Hepatocyte (in vitro differentiated cells): ENCODE measurements around the gene CLBA1. TPM values are rescaled to one million over a fixed set of nuclear protein-coding genes. Genes with fewer than 3 reads are reported as not detected.

Experiments
- DNase-seq: peaks from one replicate; pipeline ENCODE4 v3.0.0-alpha.2; 2016; ENCODE audit warnings: low spot score
- H2AFZ ChIP-seq: fragments of 200-600 bp; sonication (generic); 2 replicates; pipeline ENCODE4 v1.6.0; 2016; ENCODE audit warnings: antibody characterized with exemption, mild to moderate bottlenecking
- H3K27ac ChIP-seq: fragments of 200-600 bp; sonication (generic); 2 replicates; pipeline ENCODE4 v1.5.1; 2016; ENCODE audit warnings: mild to moderate bottlenecking
- H3K27me3 ChIP-seq: fragments of 200-600 bp; sonication (generic); 2 replicates; pipeline ENCODE4 v1.6.1; 2016
- H3K36me3 ChIP-seq: fragments of 200-600 bp; sonication (generic); replicated peaks from 2 replicates; pipeline ENCODE4 v1.5.1; 2016; ENCODE audit warnings: low read depth; ENCODE audit not compliant: insufficient read depth
- H3K4me1 ChIP-seq: fragments of 200-600 bp; sonication (generic); 2 replicates; pipeline ENCODE4 v1.5.1; 2016; ENCODE audit warnings: mild to moderate bottlenecking, moderate library complexity; ENCODE audit not compliant: insufficient read depth
- H3K4me2 ChIP-seq: fragments of 200-600 bp; sonication (generic); 2 replicates; pipeline ENCODE4 v1.6.0; 2016
- H3K4me3 ChIP-seq: fragments of 200-600 bp; sonication (generic); 2 replicates; pipeline ENCODE4 v1.5.1; 2016; ENCODE audit warnings: mild to moderate bottlenecking
- H3K79me2 ChIP-seq: fragments of 200-600 bp; sonication (generic); 2 replicates; pipeline ENCODE4 v1.6.0; 2017; ENCODE audit warnings: mild to moderate bottlenecking
- H3K9me2 ChIP-seq: fragments of 200-600 bp; sonication (generic); replicated peaks from 2 replicates; pipeline ENCODE4 v1.6.0; 2017; ENCODE audit warnings: mild to moderate bottlenecking; ENCODE audit not compliant: insufficient read depth
- H3K9me3 ChIP-seq: fragments of 200-600 bp; sonication (generic); 2 replicates; pipeline ENCODE4 v1.5.1; 2016; ENCODE audit warnings: low read depth, mild to moderate bottlenecking
- H4K20me1 ChIP-seq: fragments of 200-600 bp; sonication (generic); 2 replicates; pipeline ENCODE4 v1.6.0; 2016; ENCODE audit warnings: mild to moderate bottlenecking; ENCODE audit not compliant: insufficient read depth, poor library complexity, severe bottlenecking
- EZH2 ChIP-seq: fragments of 200-600 bp; sonication (generic); IDR thresholded peaks from 2 replicates; pipeline ENCODE4 v1.6.1; 2016; ENCODE audit warnings: antibody characterized with exemption, mild to moderate bottlenecking, borderline replicate concordance
- EZH2phosphoT487 ChIP-seq: fragments of 200-600 bp; sonication (generic); IDR thresholded peaks from one replicate; pipeline ENCODE4 v1.6.1; 2018; ENCODE audit warnings: antibody characterized with exemption, mild to moderate bottlenecking, low read depth, moderate library complexity; ENCODE audit not compliant: unreplicated experiment, severe bottlenecking
- WGBS: methylation state at CpG from one replicate; pipeline ENCODE4 v1.1.6; 2016; ENCODE audit warnings: low lambda C conversion rate; ENCODE audit errors: missing lambda C conversion rate; 5-methylcytosine and 5-hydroxymethylcytosine counted together
- polyA plus RNA-seq: library from polyadenylated mRNA; unstranded; fragments of >200 nt; fragmentation: Nextera tagmentation; extraction: Ambion mirVana; gene quantifications from 2 replicates; pipeline ENCODE4 v1.2.1, GENCODE V29; 2016
- total RNA-seq: library from RNA; depleted of rRNA; stranded (reverse); fragments of >200 nt; gene quantifications from 2 replicates; pipeline ENCODE4 v1.2.3, GENCODE V29; 2014
- TF ChIP-seq, protein P1 (sequence below): fragments of 200-600 bp; sonication (generic); IDR thresholded peaks from 2 replicates; pipeline ENCODE4 v1.5.1; 2016; ENCODE audit warnings: antibody characterized with exemption, mild to moderate bottlenecking; ENCODE audit not compliant: poor library complexity

The CLBA1 gene
- total and polyA plus RNA-seq, 2 experiments from 2014 or later: 6.4 to 9.3 TPM

DNA sequence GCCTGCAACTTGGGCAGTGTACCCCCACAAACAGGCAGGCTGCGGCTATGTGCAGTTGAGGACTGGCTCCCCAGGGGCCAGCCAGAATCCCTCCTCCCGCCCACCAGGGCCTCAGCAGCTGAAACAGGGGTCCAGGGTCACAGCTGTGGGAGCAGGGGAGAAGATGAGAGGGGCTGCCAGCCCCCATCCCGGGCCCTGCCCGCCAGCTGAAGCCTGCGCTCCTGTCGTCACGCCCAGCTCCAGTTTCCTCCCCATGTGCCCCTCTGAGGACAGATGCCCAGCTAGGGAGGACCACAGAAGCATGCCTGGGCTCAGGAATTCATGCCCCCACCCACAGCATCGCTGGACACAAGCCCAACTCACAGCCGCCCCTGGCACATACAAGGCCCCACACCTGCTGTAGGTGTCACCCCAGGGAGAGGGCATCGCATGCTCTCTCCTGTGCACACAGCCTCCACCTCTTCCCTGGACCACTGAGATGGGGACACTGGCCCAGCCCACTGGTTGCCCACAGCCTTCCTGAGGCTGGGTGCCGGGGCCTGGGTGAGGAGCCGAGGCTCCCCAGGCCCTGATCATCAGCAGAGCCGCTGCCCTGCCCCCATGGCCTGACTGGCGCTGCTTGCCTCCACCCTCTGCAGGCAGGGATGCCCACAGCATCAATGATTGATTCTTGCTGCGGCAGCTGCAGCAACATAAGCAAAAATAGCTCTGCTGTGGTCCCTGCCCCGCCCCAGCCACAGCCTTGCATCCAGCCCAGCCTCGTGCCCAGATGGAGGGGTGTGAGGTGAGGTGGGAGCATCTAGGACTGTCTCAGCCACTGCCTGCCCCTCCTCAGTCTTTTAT, 3.7 kb upstream of the CLBA1 start:
- no peak overlapping the region for H3K4me3 ChIP-seq
- H3K27me3 ChIP-seq: no peaks in the 10 kb centered on the region
- H3K9me2 ChIP-seq: no peaks in the 10 kb centered on the region
- no peak overlapping the region for H2AFZ ChIP-seq
- H3K4me2 ChIP-seq: no peak overlapping the region
- no peaks in the 10 kb centered on the region for H3K36me3 ChIP-seq
- DNase-seq: peak; percentile 9
- H3K79me2 ChIP-seq: peaks cover 4% of the 10 kb centered on the region
- H3K9me3 ChIP-seq: no peaks in the 10 kb centered on the region
- TF ChIP-seq EZH2 (no peak), EZH2phosphoT487 (no peak)
- TF ChIP-seq, protein P1, sequence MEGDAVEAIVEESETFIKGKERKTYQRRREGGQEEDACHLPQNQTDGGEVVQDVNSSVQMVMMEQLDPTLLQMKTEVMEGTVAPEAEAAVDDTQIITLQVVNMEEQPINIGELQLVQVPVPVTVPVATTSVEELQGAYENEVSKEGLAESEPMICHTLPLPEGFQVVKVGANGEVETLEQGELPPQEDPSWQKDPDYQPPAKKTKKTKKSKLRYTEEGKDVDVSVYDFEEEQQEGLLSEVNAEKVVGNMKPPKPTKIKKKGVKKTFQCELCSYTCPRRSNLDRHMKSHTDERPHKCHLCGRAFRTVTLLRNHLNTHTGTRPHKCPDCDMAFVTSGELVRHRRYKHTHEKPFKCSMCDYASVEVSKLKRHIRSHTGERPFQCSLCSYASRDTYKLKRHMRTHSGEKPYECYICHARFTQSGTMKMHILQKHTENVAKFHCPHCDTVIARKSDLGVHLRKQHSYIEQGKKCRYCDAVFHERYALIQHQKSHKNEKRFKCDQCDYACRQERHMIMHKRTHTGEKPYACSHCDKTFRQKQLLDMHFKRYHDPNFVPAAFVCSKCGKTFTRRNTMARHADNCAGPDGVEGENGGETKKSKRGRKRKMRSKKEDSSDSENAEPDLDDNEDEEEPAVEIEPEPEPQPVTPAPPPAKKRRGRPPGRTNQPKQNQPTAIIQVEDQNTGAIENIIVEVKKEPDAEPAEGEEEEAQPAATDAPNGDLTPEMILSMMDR: no peak
- WGBS: 93% methylated on average over 17 of the region's 17 CpGs
- H3K27ac ChIP-seq: no peak overlapping the region
- peaks cover 19% of the 10 kb centered on the region for H3K4me1 ChIP-seq
- H4K20me1 ChIP-seq: no peaks in the 10 kb centered on the region

DNA sequence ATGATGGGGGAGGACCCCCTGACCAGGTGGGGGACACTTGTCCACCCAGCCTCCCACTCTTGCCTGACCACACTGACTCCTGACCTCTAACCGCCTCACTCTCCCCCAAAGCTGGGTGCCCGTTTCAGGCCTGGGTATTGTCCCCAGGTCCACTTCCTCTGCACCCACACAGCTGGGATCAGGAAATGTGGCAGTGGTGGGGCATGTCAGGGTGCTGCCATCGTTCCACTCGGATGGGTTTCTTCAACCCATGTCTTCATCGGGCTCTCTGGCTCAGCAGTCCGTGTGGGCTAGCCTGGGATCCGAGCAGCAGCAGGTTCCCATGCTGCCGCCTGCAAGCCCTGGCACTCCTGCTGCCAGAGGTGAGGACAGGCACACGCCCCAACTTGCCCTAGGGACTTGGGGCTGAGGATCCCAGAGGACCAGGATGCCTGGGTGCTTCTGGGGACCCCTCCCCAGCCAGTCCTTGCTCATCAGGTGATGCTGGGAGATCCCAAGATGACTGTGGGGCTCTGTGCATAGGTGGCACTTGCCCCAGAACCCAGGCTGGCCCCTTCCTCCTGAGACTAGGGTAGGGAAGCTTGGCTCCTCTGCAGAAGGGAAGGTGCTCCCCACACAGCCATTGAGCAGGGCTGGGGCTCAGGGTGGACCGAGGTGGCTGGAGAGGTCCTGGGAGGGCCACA, 2.9 kb upstream of the CLBA1 start:
- Histone ChIP-seq H3K4me1 (peaks cover 13% of the 10 kb centered on the region), H3K9me3 (no peaks in the 10 kb centered on the region), H3K36me3 (no peaks in the 10 kb centered on the region), H2AFZ (no peak overlapping the region), H3K4me2 (no peak overlapping the region), H3K79me2 (peaks cover 4% of the 10 kb centered on the region), H3K27me3 (no peaks in the 10 kb centered on the region), H3K27ac (no peak overlapping the region), H3K9me2 (no peaks in the 10 kb centered on the region), H3K4me3 (no peak overlapping the region), H4K20me1 (no peaks in the 10 kb centered on the region)
- peak; percentile 4 for DNase-seq
- TF ChIP-seq EZH2 (no peak), EZH2phosphoT487 (no peak)
- TF ChIP-seq, protein P1: no peak
- 86% methylated on average over 10 of the region's 10 CpGs for WGBS

DNA sequence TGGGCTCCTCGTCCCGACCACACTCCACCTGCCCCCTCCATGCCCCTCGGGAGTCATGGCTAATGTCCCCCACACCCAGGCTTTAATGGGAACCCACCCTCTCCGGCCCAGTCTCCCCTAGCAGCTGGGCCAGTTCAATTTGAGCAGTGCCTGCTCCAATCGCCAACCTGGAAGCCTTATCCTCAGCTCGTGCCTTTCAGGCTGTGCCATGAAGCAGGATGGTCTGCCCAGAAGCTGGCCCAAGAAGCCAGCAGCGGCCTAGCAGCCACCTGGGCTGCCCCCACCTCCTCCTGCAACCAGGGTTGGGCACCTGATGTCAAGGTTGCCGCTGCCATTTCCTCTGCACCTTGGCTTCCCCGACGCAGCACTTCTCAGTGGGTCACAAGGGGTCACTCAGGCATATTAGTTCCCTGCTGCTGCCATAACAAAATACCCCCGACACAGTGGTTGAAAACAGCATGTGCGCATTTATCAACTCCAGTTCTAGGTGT, 2.3 kb upstream of the CLBA1 start:
- H3K9me2 ChIP-seq: no peaks in the 10 kb centered on the region
- TF ChIP-seq EZH2phosphoT487: no peak
- TF ChIP-seq, protein P1: no peak
- no peak for TF ChIP-seq EZH2
- no peak overlapping the region for H3K27ac ChIP-seq
- no peaks in the 10 kb centered on the region for H3K27me3 ChIP-seq
- peak; percentile 4 for DNase-seq
- H3K4me3 ChIP-seq: no peak overlapping the region
- H2AFZ ChIP-seq: no peak overlapping the region
- H3K9me3 ChIP-seq: no peaks in the 10 kb centered on the region
- H3K36me3 ChIP-seq: no peaks in the 10 kb centered on the region
- no peak overlapping the region for H3K4me2 ChIP-seq
- peaks cover 4% of the 10 kb centered on the region for H3K79me2 ChIP-seq
- H3K4me1 ChIP-seq: peaks cover 11% of the 10 kb centered on the region
- no peaks in the 10 kb centered on the region for H4K20me1 ChIP-seq
- 79% methylated on average over 11 of the region's 12 CpGs for WGBS
